HEK293 (cell line): ENCODE results near the gene DCAF7.

ENCODE experiments used
- CTCF ChIA-PET: fragments of 350-600 bp; formaldehyde crosslinking; extraction: SDS; loops from one replicate; lab custom pipeline; 2021; ENCODE audit warnings: antibody characterized with exemption; lab: Yijun Ruan, JAX
- POLR2A ChIA-PET: fragments of 300-600 bp; formaldehyde crosslinking; extraction: SDS; loops from one replicate; lab custom pipeline; 2020; ENCODE audit warnings: antibody characterized with exemption, inconsistent platforms; lab: Yijun Ruan, JAX
- H3K27ac ChIP-seq: fragments of 200-500 bp; sonication (Bioruptor generic); 2 replicates; pipeline ENCODE4 v1.5.1; 2014; ENCODE audit warnings: low read depth, low read length, control low read depth, inconsistent platforms; ENCODE audit errors: extremely low read depth
- H3K36me3 ChIP-seq, 2 experiments: fragments of 200-500 bp in 1 of 2; sonication (Bioruptor generic) in 1 of 2; 1 replicate in 1 of 2; 2 replicates in 1 of 2; pipeline ENCODE4 v1.5.1; 2014 to 2017; ENCODE audit warnings: inconsistent platforms in 2 of 2, low read length in 2 of 2; ENCODE audit not compliant: control insufficient read depth in 2 of 2, insufficient read depth in 1 of 2
- H3K4me1 ChIP-seq: fragments of 200-500 bp; sonication (Bioruptor generic); 2 replicates; pipeline ENCODE4 v1.5.1; 2014; ENCODE audit warnings: mild to moderate bottlenecking, low read length, inconsistent platforms; ENCODE audit not compliant: control insufficient read depth, insufficient read depth
- H3K4me3 ChIP-seq: 2 replicates; pipeline ENCODE4 v1.5.1; 2011; ENCODE audit warnings: low read depth, mild to moderate bottlenecking, control low read depth, low read length, moderate library complexity
- H3K9me3 ChIP-seq: fragments of 200-500 bp; sonication (Bioruptor generic); 2 replicates; pipeline ENCODE4 v1.5.1; 2014; ENCODE audit warnings: low read depth, low read length, inconsistent platforms; ENCODE audit not compliant: control insufficient read depth, insufficient read depth
- EGR2 ChIP-seq: fragments of 450-650 bp; formaldehyde crosslinking; IDR thresholded peaks from 2 replicates; pipeline ENCODE4 v1.5.1; 2016; ENCODE audit warnings: low read depth, missing biosample characterization, missing genetic modification characterization
- GLIS1 ChIP-seq: fragments of 450-650 bp; formaldehyde crosslinking; IDR thresholded peaks from 2 replicates; pipeline ENCODE4 v1.5.1; 2016; ENCODE audit warnings: missing biosample characterization, missing genetic modification characterization
- GLIS2 ChIP-seq: fragments of 450-650 bp; formaldehyde crosslinking; IDR thresholded peaks from 2 replicates; pipeline ENCODE4 v1.5.1; 2016; ENCODE audit warnings: missing biosample characterization, missing genetic modification characterization
- HOXC10 ChIP-seq: sonication (generic); formaldehyde crosslinking; IDR thresholded peaks from 2 replicates; pipeline ENCODE4 v1.8.1; 2023; ENCODE audit warnings: mild to moderate bottlenecking, missing genetic modification reagents
- KLF1 ChIP-seq: fragments of 450-650 bp; formaldehyde crosslinking; IDR thresholded peaks from 2 replicates; pipeline ENCODE4 v1.5.1; 2016; ENCODE audit warnings: missing biosample characterization, missing genetic modification characterization
- RBAK ChIP-seq: fragments of 450-650 bp; formaldehyde crosslinking; IDR thresholded peaks from 2 replicates; pipeline ENCODE4 v1.5.1; 2016; ENCODE audit warnings: missing biosample characterization, missing genetic modification characterization
- SCRT2 ChIP-seq: fragments of 450-650 bp; formaldehyde crosslinking; IDR thresholded peaks from 2 replicates; pipeline ENCODE4 v1.5.1; 2016; ENCODE audit warnings: missing biosample characterization, missing genetic modification characterization
- SP2 ChIP-seq: fragments of 450-650 bp; formaldehyde crosslinking; IDR thresholded peaks from 2 replicates; pipeline ENCODE4 v1.5.1; 2016; ENCODE audit warnings: missing biosample characterization, missing genetic modification characterization
- SP3 ChIP-seq: fragments of 450-650 bp; formaldehyde crosslinking; IDR thresholded peaks from 2 replicates; pipeline ENCODE4 v1.5.1; 2016; ENCODE audit warnings: missing biosample characterization, missing genetic modification characterization
- ZFP41 ChIP-seq: fragments of 450-650 bp; formaldehyde crosslinking; IDR thresholded peaks from 2 replicates; pipeline ENCODE4 v1.5.1; 2016; ENCODE audit warnings: missing biosample characterization, missing genetic modification characterization, borderline replicate concordance
- ZNF121 ChIP-seq: fragments of 450-650 bp; formaldehyde crosslinking; IDR thresholded peaks from 2 replicates; pipeline ENCODE4 v1.5.1; 2016; ENCODE audit warnings: missing biosample characterization, missing genetic modification characterization
- ZNF138 ChIP-seq: fragments of 450-650 bp; formaldehyde crosslinking; IDR thresholded peaks from 2 replicates; pipeline ENCODE4 v1.5.1; 2016; ENCODE audit warnings: missing biosample characterization, missing genetic modification characterization, borderline replicate concordance
- ZNF146 ChIP-seq: fragments of 450-650 bp; formaldehyde crosslinking; IDR thresholded peaks from 2 replicates; pipeline ENCODE4 v1.5.1; 2016; ENCODE audit warnings: missing biosample characterization, missing genetic modification characterization
- ZNF16 ChIP-seq: fragments of 450-650 bp; formaldehyde crosslinking; IDR thresholded peaks from 2 replicates; pipeline ENCODE4 v1.5.1; 2016; ENCODE audit warnings: low read depth, missing biosample characterization, missing genetic modification characterization
- ZNF214 ChIP-seq: fragments of 450-650 bp; formaldehyde crosslinking; IDR thresholded peaks from 2 replicates; pipeline ENCODE4 v1.5.1; 2017; ENCODE audit warnings: missing biosample characterization, mild to moderate bottlenecking, missing genetic modification characterization, borderline replicate concordance
- ZNF239 ChIP-seq: fragments of 450-650 bp; formaldehyde crosslinking; IDR thresholded peaks from 2 replicates; pipeline ENCODE4 v1.5.1; 2016; ENCODE audit warnings: missing biosample characterization, missing genetic modification characterization
- ZNF335 ChIP-seq: fragments of 450-650 bp; formaldehyde crosslinking; conservative IDR thresholded peaks from 2 replicates; pipeline ENCODE4 v1.5.1; 2016; ENCODE audit warnings: missing biosample characterization, missing genetic modification characterization
- ZNF521 ChIP-seq: fragments of 450-650 bp; formaldehyde crosslinking; IDR thresholded peaks from 2 replicates; pipeline ENCODE4 v1.5.1; 2017; ENCODE audit warnings: missing biosample characterization, mild to moderate bottlenecking, missing genetic modification characterization
- ZNF670 ChIP-seq: fragments of 450-650 bp; formaldehyde crosslinking; IDR thresholded peaks from 2 replicates; pipeline ENCODE4 v1.5.1; 2016; ENCODE audit warnings: missing biosample characterization, missing genetic modification characterization, low read depth
- ZNF747 ChIP-seq: fragments of 450-650 bp; formaldehyde crosslinking; IDR thresholded peaks from 2 replicates; pipeline ENCODE4 v1.5.1; 2016; ENCODE audit warnings: missing biosample characterization, missing genetic modification characterization
- TF ChIP-seq, protein P1 (sequence below): fragments of 450-650 bp; formaldehyde crosslinking; IDR thresholded peaks from 2 replicates; pipeline ENCODE4 v1.5.1; 2017; ENCODE audit warnings: missing biosample characterization, missing genetic modification characterization
- TF ChIP-seq, protein P2 (sequence below): fragments of 450-650 bp; formaldehyde crosslinking; IDR thresholded peaks from 2 replicates; pipeline ENCODE4; 2016; ENCODE audit warnings: missing biosample characterization, missing genetic modification characterization
- TF ChIP-seq, protein P3 (sequence below): fragments of 450-650 bp; formaldehyde crosslinking; IDR thresholded peaks from 2 replicates; pipeline ENCODE4 v1.5.1; 2016; ENCODE audit warnings: missing biosample characterization, missing genetic modification characterization, borderline replicate concordance

DCAF7 gene

DNA sequence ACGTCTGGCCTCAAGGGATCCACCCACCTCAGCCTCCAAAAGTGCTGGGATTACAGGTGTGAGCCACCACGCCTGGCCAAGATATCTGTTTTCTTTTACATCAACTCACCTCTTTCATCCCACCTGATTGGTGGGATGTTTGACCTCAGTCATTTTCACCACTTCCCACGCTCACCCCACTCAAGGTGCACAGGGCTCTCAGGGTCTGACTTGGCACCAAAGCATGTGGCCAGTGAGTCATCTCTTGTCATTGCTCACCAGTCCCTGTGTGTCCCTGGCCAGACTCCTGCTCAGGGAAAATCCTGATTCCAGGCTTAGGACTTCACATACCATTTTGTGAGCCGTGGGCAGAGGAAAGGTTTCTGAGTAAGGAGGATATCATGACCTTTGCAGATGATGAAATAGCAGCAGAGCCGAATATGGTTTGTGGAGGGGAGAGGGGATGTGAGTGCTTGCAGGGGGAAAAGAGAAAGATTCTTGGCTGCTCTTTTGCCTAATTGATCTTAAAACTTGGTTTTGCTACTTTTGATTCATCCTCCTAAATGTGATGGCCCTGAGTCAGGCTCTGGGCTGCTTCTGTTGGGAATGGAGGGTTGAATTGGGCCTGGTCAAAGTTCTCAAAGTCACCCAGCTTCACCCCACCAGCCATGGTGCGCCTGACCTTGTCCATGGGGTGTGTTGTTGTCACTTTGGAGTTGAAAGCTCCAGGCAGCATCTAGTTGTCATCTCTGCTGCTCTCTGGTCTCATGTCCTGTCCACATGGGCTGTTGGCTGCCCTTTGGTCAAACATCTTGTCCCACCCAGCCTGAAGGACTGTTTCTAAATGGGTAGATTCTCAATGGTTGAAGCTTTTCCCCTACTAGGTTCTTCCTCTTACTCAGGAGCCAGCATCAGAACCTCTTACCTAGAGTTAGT lies 33.1 kb upstream of the DCAF7 start (continued):
- TF ChIP-seq, protein P1, sequence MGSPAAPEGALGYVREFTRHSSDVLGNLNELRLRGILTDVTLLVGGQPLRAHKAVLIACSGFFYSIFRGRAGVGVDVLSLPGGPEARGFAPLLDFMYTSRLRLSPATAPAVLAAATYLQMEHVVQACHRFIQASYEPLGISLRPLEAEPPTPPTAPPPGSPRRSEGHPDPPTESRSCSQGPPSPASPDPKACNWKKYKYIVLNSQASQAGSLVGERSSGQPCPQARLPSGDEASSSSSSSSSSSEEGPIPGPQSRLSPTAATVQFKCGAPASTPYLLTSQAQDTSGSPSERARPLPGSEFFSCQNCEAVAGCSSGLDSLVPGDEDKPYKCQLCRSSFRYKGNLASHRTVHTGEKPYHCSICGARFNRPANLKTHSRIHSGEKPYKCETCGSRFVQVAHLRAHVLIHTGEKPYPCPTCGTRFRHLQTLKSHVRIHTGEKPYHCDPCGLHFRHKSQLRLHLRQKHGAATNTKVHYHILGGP = no peak
- 0 out of 2 replicates have a peak, but pooled peaks have one; percentile 41 for TF ChIP-seq GLIS2
- no peak for TF ChIP-seq KLF1 (tag by site-specific recombination)
- TF ChIP-seq ZNF146 (tag by site-specific recombination) = no peak
- TF ChIP-seq, protein P2, sequence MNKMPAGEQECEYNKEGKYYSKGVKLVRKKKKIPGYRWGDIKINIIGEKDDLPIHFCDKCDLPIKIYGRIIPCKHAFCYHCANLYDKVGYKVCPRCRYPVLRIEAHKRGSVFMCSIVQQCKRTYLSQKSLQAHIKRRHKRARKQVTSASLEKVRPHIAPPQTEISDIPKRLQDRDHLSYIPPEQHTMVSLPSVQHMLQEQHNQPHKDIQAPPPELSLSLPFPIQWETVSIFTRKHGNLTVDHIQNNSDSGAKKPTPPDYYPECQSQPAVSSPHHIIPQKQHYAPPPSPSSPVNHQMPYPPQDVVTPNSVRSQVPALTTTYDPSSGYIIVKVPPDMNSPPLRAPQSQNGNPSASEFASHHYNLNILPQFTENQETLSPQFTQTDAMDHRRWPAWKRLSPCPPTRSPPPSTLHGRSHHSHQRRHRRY (tag by site-specific recombination) = no peak
- TF ChIP-seq ZNF239 (tag by site-specific recombination) = no peak
- peak; percentile 98 for TF ChIP-seq EGR2 (tag by site-specific recombination)
- TF ChIP-seq, protein P3, sequence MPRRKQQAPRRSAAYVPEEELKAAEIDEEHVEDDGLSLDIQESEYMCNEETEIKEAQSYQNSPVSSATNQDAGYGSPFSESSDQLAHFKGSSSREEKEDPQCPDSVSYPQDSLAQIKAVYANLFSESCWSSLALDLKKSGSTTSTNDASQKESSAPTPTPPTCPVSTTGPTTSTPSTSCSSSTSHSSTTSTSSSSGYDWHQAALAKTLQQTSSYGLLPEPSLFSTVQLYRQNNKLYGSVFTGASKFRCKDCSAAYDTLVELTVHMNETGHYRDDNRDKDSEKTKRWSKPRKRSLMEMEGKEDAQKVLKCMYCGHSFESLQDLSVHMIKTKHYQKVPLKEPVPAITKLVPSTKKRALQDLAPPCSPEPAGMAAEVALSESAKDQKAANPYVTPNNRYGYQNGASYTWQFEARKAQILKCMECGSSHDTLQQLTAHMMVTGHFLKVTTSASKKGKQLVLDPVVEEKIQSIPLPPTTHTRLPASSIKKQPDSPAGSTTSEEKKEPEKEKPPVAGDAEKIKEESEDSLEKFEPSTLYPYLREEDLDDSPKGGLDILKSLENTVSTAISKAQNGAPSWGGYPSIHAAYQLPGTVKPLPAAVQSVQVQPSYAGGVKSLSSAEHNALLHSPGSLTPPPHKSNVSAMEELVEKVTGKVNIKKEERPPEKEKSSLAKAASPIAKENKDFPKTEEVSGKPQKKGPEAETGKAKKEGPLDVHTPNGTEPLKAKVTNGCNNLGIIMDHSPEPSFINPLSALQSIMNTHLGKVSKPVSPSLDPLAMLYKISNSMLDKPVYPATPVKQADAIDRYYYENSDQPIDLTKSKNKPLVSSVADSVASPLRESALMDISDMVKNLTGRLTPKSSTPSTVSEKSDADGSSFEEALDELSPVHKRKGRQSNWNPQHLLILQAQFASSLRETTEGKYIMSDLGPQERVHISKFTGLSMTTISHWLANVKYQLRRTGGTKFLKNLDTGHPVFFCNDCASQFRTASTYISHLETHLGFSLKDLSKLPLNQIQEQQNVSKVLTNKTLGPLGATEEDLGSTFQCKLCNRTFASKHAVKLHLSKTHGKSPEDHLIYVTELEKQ (tag by site-specific recombination) = no peak
- TF ChIP-seq ZNF521 (tag by site-specific recombination) = no peak
- TF ChIP-seq ZFP41 (tag by site-specific recombination) = no peak
- TF ChIP-seq ZNF670 = no peak
- 0 out of 2 replicates have a peak, but pooled peaks have one; percentile 16 for TF ChIP-seq SP3 (tag by site-specific recombination)
- no peak for TF ChIP-seq ZNF214 (tag by site-specific recombination)
- TF ChIP-seq ZNF16 (tag by site-specific recombination) = no peak
- TF ChIP-seq GLIS1 = peak; percentile 12; the same call in 1 of the 2 replicates

DNA sequence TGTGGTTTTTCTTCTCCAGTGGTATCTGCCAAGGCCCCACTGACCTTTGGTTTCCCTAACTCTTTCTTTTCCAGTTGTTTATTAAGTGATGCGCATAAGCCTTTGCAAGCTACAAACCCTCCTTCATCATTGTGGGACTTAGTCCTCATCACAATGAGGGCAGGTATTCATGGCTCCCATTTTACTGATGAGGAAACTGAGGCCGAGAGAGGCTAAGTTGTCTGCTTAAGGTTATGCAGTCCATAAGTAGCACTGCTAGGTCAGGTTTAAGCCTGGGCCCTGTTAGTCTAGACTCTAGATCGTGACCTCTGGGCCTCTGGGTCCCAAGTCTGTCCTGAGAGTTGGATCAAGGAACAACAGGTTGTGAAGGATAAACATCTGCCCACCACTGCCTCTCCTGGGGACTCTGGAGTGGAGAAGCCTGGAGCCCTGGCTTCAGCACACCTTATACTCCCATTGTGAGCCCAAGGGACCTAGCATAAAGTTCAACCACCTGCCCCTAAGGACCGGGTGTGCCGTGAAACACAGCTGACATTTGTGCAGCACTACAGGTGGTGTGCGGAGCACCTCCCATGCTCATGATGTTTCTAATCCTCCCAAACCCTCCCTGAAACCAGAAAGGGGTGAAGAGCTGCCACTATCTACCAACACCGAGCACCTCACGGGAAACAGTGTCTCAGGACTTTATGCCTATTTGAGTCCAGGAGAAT lies 32.3 kb upstream of the DCAF7 start:
- H3K27ac ChIP-seq = no peak overlapping the region

More for the DNA sequence above, 32.3 kb upstream of the DCAF7 start:
- Histone ChIP-seq H3K36me3 (no peaks in the 10 kb centered on the region), H3K4me3 (no peak overlapping the region), H3K9me3 (no peaks in the 10 kb centered on the region), H3K4me1 (no peaks in the 10 kb centered on the region)
- TF ChIP-seq ZNF747 (tag by site-specific recombination) = no peak
- no peak for TF ChIP-seq RBAK (tag by site-specific recombination)
- no peak for TF ChIP-seq ZNF121 (tag by site-specific recombination)
- no peak for TF ChIP-seq ZNF138 (tag by site-specific recombination)
- TF ChIP-seq SP2 (tag by site-specific recombination) = no peak
- TF ChIP-seq ZNF335 (tag by site-specific recombination) = no peak
- no peak for TF ChIP-seq HOXC10 (CRISPR knock-in tag)
- TF ChIP-seq SCRT2 = peak; percentile 48; the same call in 1 of the 2 replicates
- ChIA-PET POLR2A (no interaction called here), CTCF (interaction anchor here (1.0 kb wide), 1 partner anchor 9 kb away, joined by 3 read pairs; no protein-coding TSS in a partner anchor)
